NOMO-1 treated with dmso at 0.1 percent for 144 hours (cell line): Measurements from ENCODE around the gene ATP5MG.
A peak's percentile ranks its signal among the peaks of the same experiment; 100 is the strongest.
"Not testable (repeated sequence)": the region's sequence is repeated elsewhere in the genome, so short reads cannot be mapped to it uniquely, and the experiment has no call there.

ENCODE experiments used
- DNase-seq: peaks from one replicate; lab custom pipeline; 2025; ENCODE audit not compliant: unreplicated experiment; lab: John Stamatoyannopoulos, UW

ATP5MG gene

GRCh38 chr11:118406599-118407166 lies 5.3 kb downstream of the ATP5MG start:
- DNase-seq = no peak

- DNase-seq = no peak
These were observed 8.8 kb downstream of the ATP5MG start for GRCh38 chr11:118410055-118410745.

- no peak for DNase-seq
These were observed 10.1 kb downstream of the ATP5MG start for GRCh38 chr11:118411530-118411929.

GRCh38 chr11:118412921-118413320 lies 11.5 kb downstream of the ATP5MG start:
- no peak for DNase-seq

- no peak for DNase-seq
These were observed 13.8 kb downstream of the ATP5MG start for GRCh38 chr11:118415062-118415738.

- no peak for DNase-seq
These were observed 14.3 kb downstream of the ATP5MG start for GRCh38 chr11:118415739-118416068.

GRCh38 chr11:118416900-118417299 lies 15.5 kb downstream of the ATP5MG start:
- DNase-seq = not testable (repeated sequence)

GRCh38 chr11:118417801-118418200 lies 16.4 kb downstream of the ATP5MG start:
- DNase-seq = no peak

- DNase-seq = no peak
These were observed 17.4 kb downstream of the ATP5MG start for GRCh38 chr11:118418766-118419165.

GRCh38 chr11:118427707-118428106 lies 26.3 kb downstream of the ATP5MG start:
- DNase-seq = no peak

- DNase-seq = no peak
These were observed 29.6 kb downstream of the ATP5MG start for GRCh38 chr11:118430956-118431355.

- DNase-seq = no peak
These were observed 32.7 kb downstream of the ATP5MG start for GRCh38 chr11:118434123-118434552.

- no peak for DNase-seq
These were observed 33.3 kb downstream of the ATP5MG start for GRCh38 chr11:118434553-118435289.

GRCh38 chr11:118435290-118435892 lies 34.0 kb downstream of the ATP5MG start:
- DNase-seq = peak; percentile 46

GRCh38 chr11:118435893-118436624 lies 34.7 kb downstream of the ATP5MG start, which contains the start of gene KMT2A:
TSS of gene KMT2A (plus strand) at chr11:118436492. CDS start at chr11:118436513, 21 bp downstream.
- peak; percentile 91 for DNase-seq

GRCh38 chr11:118436639-118437207 lies 35.3 kb downstream of the ATP5MG start:
- no peak for DNase-seq

- no peak for DNase-seq
These were observed 36.1 kb downstream of the ATP5MG start for GRCh38 chr11:118437208-118438125.

- no peak for DNase-seq
These were observed 37.0 kb downstream of the ATP5MG start for GRCh38 chr11:118438314-118438931.

GRCh38 chr11:118439646-118440045 lies 38.2 kb downstream of the ATP5MG start:
- no peak for DNase-seq
